ENCODE data around the gene SLC2A6.
A peak's percentile ranks its signal among the peaks of the same experiment; 100 is the strongest.
"Not testable (repeated sequence)": the region's sequence is repeated elsewhere in the genome, so short reads cannot be mapped to it uniquely, and the experiment has no call there.

The SLC2A6 gene

DNA sequence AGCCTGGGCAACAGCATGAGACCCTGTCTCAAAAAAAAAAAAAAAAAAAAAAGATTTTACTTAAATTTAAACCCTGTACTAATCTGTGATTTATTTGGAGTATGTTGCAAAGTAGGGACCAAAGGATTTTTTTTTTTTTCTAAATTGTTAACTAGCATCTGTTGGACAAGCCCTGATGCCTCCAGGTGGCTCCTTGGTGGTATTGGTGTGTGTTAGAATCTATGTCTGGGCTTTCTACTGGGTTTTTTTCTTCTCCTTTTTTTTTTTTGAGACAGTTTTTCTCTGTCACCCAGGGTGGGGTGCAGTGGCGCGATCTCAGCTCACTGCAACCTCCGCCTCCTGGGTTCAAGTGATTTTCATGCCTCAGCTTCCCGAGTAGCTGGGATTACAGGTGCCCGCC, 27.0 kb downstream of the SLC2A6 start:
- not testable (repeated sequence) for H3K4me1 Mint-ChIP-seq, H3K4me3 Mint-ChIP-seq, H3K27me3 Mint-ChIP-seq, ATAC-seq, DNase-seq, H3K9me3 Mint-ChIP-seq
- peak overlapping the region in 1 of 2 donors; percentile 54 for H3K27ac Mint-ChIP-seq

DNA sequence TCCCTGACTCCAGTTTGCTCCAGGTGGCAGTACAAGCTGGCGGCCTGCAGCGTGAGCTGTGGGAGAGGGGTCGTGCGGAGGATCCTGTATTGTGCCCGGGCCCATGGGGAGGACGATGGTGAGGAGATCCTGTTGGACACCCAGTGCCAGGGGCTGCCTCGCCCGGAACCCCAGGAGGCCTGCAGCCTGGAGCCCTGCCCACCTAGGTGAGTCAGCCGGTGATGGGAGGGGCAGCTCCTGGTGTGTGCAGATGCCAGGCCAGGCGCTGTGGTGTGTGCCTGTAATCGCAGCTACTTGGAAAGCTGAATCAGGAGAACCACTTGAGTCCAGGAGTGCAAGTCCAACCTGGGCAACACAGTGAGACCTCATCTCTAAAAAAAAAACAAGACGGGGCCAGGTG, 29.1 kb downstream of the SLC2A6 start:
- Mint-ChIP-seq H3K27ac (no peak overlapping the region), H3K4me1 (no peaks in the 10 kb centered on the region), H3K9me3 (no peaks in the 10 kb centered on the region), H3K27me3 (no peaks in the 10 kb centered on the region), H3K4me3 (no peak overlapping the region)
- no peak for DNase-seq
- no peak for ATAC-seq

DNA sequence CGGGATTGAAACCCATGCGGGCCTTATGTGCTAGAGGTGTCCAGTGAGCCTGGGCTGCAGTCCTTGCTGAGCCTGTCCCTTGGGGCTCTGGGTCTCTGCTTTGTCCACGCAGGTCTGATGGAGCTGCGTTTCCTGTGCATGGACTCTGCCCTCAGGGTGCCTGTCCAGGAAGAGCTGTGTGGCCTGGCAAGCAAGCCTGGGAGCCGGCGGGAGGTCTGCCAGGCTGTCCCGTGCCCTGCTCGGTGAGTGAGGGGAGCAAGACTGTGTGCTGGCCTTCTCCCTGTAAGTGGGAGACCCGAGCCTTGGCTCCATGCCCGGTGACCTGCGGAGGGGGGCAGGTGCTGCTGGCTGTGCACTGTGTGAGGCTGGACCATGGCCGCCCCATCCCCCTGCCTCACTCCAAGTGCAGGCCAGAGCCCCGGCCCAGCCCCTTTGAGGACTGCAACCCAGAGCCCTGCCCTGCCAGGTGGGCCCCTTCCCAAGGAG, 30.4 kb downstream of the SLC2A6 start:
- Mint-ChIP-seq H3K9me3 (no peaks in the 10 kb centered on the region), H3K27me3 (no peaks in the 10 kb centered on the region), H3K4me1 (no peaks in the 10 kb centered on the region), H3K4me3 (no peak overlapping the region), H3K27ac (no peak overlapping the region)
- ATAC-seq (no peak), DNase-seq (no peak)

DNA sequence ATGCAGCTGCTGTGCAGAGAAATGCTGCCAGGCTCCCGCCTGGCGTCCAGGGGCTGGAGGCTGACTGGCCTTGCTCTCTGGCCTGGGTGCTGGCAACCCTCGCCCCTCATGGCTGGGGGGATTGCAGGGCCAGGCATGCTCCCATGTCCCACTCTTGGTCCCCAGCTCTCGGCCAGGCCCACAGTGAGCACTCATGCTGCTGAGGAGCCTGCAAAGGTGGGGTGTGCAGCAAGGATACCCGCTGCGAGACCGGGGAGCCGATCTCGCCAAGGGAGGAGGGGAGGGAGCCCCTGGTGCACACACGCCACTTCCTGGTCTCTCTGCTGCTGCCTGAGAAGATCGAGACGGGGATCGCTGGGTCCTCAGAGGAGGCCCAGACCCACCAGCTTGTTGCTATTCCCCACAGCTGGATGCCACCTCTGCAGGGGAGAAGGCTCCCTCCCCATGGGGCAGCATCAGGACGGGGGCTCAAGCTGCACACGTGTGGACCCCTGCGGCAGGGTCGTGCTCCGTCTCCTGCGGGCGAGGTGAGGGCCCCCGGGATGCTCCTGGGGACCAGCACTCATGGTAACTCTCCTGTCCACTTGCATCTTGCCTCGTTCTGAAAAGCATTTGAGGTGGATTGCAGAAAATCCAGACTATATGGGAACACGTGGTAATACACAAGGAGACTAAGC, 33.5 kb downstream of the SLC2A6 start:
- no peak for ATAC-seq
- H3K27ac Mint-ChIP-seq = no peak overlapping the region
- H3K27me3 Mint-ChIP-seq = no peaks in the 10 kb centered on the region
- H3K4me1 Mint-ChIP-seq = no peaks in the 10 kb centered on the region
- DNase-seq = no peak
- H3K4me3 Mint-ChIP-seq = no peak overlapping the region
- no peaks in the 10 kb centered on the region for H3K9me3 Mint-ChIP-seq

DNA sequence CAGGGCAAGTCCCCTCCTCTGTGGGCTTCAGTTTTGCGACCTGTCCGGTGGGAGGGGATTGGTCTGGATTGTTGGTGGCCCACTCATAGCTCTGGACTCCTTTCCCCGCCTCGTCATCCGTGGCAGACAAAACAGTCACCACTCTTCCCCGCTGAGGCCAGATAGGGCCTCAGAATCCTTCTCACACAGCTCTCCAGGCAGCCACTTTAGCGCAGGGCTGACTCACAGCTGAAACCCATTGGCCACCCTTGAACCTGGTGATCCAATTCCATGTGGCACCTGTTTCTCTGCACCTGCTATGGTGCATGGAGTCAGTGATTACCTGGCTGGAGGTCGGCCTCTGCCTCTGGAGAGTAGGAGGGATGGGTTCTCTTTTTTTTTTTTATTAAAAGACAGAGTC, 34.9 kb downstream of the SLC2A6 start:
- ATAC-seq (no peak), DNase-seq (no peak)
- no peaks in the 10 kb centered on the region for H3K9me3 Mint-ChIP-seq
- no peak overlapping the region for H3K4me3 Mint-ChIP-seq
- peaks cover 7% of the 10 kb centered on the region for H3K4me1 Mint-ChIP-seq
- H3K27me3 Mint-ChIP-seq = no peaks in the 10 kb centered on the region
- H3K27ac Mint-ChIP-seq = no peak overlapping the region

DNA sequence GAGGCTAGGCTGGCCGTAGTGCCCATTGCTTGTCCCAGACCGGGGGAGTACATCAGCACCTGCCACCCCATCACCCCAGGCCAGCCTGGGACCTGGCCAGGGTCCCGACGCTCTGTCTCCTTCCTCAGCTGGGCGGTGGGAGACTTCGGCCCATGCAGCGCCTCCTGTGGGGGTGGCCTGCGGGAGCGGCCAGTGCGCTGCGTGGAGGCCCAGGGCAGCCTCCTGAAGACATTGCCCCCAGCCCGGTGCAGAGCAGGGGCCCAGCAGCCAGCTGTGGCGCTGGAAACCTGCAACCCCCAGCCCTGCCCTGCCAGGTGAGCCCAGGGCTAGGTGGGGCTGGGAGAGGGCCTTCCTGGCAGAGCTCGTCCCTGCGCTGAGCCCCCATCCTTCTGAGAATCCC, 35.7 kb downstream of the SLC2A6 start:
- Mint-ChIP-seq H3K27ac (no peak overlapping the region), H3K9me3 (no peaks in the 10 kb centered on the region), H3K4me1 (peaks cover 7% of the 10 kb centered on the region), H3K4me3 (no peak overlapping the region), H3K27me3 (no peaks in the 10 kb centered on the region)
- DNase-seq = no peak
- no peak for ATAC-seq

DNA sequence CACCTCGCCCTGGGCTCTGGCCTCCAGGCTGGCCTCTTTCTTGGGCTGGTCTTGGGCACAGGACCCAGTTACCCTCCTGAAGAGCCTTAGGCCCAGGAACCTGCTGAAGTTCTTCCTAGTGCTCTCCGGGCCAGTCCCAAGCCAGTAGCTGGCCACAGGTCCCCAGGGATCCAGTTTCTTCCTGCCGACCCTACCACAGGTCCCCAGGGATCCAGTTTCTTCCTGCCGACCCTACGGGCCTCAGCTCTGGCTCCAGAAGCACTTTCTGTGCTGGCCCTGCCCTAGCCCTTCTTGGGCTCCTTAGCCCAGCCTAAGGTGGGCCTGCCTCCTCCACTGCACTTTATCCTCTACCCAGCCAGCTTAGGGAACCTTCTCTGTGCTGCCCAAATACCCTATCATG, 37.3 kb downstream of the SLC2A6 start:
- ATAC-seq (no peak), DNase-seq (no peak)
- Mint-ChIP-seq H3K27me3 (no peaks in the 10 kb centered on the region), H3K27ac (peak overlapping the region in 1 of 2 donors; percentile 10), H3K9me3 (no peaks in the 10 kb centered on the region), H3K4me3 (no peak overlapping the region), H3K4me1 (peaks cover 7% of the 10 kb centered on the region)

DNA sequence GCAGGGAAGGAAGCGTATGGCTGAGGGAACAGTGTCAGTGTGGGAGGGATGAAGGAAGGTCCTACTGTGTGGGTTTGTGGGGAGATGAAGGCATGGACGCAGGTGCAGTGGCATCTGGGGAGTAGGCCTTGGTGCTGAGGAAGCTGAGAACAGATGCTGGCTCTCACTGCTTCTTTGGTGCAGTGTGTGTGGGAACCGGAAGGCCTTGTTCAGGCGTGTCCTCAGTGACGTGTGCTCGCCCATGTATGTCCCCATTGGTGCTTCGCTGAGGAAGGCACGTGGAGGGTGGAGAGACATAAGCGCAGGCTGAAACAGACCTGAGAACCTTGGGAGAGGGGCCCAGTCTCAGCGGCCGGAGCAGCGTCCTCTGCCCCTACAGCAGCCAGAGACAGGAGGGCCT, 38.0 kb downstream of the SLC2A6 start:
- Mint-ChIP-seq H3K4me3 (no peak overlapping the region), H3K27me3 (no peaks in the 10 kb centered on the region), H3K4me1 (peaks cover 7% of the 10 kb centered on the region), H3K9me3 (no peaks in the 10 kb centered on the region), H3K27ac (peak overlapping the region in 1 of 2 donors; percentile 88)
- no peak for DNase-seq
- no peak for ATAC-seq

DNA sequence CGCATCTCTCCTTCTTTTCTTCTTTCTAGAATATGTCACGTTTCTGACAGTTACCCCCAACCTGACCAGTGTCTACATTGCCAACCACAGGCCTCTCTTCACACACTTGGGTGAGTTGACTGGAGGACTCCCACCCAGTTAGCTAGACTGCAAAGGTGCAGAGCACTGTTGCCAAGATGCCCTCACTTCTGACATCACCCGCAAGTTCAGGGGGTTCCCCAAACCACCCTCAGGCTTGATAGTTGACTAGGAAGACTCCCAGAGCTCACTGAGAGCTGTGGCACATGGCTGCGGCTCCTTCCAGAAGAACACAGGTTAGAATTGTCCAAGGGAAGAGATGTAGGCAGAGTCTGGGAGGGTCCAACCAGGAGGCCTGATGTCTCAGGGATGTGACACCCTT, 39.6 kb downstream of the SLC2A6 start:
- Mint-ChIP-seq H3K27ac (no peak overlapping the region), H3K9me3 (no peaks in the 10 kb centered on the region), H3K4me3 (no peak overlapping the region), H3K27me3 (no peaks in the 10 kb centered on the region), H3K4me1 (peaks cover 7% of the 10 kb centered on the region)
- DNase-seq = no peak
- peak; percentile 77 for ATAC-seq

DNA sequence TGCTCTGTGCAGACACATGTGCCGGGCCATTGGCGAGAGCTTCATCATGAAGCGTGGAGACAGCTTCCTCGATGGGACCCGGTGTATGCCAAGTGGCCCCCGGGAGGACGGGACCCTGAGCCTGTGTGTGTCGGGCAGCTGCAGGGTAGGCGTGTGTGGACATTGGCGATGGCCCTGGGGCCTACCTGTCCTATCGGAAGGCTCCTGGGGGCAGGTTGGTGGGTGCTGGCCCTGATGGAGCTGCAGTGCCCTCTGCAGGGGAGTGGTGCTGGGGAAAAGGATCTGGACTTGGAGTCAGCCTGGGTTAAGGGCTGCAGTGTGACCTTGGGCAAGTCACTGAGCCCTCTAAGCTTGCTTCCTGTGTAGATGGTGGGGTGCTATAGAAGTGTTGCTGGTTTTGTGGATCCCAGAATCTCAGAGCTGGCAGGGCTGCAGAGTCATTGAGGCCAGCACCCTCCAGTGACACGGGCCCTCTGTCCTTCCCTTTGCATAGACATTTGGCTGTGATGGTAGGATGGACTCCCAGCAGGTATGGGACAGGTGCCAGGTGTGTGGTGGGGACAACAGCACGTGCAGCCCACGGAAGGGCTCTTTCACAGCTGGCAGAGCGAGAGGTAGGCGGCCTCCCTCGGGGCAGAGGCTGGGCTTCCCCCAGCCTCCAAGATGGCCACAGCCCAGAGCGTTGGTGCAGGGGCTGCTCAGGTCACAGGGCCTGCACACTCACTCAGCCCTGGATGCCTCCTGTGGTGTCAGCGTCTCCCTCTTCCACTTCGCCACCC, 41.0 kb downstream of the SLC2A6 start:
- Mint-ChIP-seq H3K4me1 (peaks cover 7% of the 10 kb centered on the region), H3K27me3 (no peaks in the 10 kb centered on the region), H3K4me3 (no peak overlapping the region), H3K9me3 (no peaks in the 10 kb centered on the region), H3K27ac (peak overlapping the region in 1 of 2 donors; percentile 36)
- DNase-seq (no peak), ATAC-seq (peak; percentile 46)

DNA sequence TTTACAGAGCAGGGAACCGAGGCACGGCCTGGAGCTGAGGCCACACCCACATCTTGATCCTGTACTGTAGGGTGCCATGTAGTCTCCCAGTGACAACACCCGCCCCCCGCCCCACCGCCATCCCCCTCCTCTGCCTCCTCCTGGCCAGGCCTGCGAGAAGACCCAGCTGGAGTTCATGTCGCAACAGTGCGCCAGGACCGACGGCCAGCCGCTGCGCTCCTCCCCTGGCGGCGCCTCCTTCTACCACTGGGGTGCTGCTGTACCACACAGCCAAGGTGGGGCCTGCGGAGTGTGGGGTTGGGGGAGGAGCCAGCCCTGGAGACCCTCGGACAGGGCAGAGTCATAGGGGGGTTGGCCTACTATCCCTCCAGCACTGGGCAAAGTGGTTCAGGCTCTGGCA, 42.2 kb downstream of the SLC2A6 start:
- H3K27ac Mint-ChIP-seq = no peak overlapping the region
- no peak for DNase-seq
- no peak for ATAC-seq
- H3K27me3 Mint-ChIP-seq = no peaks in the 10 kb centered on the region
- no peak overlapping the region for H3K4me3 Mint-ChIP-seq
- no peaks in the 10 kb centered on the region for H3K9me3 Mint-ChIP-seq
- H3K4me1 Mint-ChIP-seq = peaks cover 7% of the 10 kb centered on the region

DNA sequence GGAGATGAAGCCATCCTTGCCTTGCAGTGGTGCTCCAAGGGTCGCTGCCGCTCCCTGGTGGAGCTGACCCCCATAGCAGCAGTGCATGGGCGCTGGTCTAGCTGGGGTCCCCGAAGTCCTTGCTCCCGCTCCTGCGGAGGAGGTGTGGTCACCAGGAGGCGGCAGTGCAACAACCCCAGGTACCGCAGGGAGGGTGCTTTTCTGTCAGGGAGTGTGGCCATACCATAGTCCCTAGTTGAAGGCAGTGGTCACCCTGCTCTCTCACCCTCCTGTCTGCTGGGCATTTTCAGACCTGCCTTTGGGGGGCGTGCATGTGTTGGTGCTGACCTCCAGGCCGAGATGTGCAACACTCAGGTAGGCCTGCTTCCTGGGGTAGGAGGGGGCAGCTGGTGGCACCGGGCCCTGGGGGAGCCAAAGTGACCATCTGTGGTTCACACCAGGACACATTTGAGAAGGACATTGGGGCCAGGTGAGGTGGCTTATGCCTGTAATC, 45.5 kb downstream of the SLC2A6 start:
- DNase-seq (no peak), ATAC-seq (no peak)
- Mint-ChIP-seq H3K27ac (no peak overlapping the region), H3K27me3 (peaks cover 12% of the 10 kb centered on the region), H3K9me3 (no peaks in the 10 kb centered on the region), H3K4me1 (peaks cover 6% of the 10 kb centered on the region), H3K4me3 (no peak overlapping the region)

DNA sequence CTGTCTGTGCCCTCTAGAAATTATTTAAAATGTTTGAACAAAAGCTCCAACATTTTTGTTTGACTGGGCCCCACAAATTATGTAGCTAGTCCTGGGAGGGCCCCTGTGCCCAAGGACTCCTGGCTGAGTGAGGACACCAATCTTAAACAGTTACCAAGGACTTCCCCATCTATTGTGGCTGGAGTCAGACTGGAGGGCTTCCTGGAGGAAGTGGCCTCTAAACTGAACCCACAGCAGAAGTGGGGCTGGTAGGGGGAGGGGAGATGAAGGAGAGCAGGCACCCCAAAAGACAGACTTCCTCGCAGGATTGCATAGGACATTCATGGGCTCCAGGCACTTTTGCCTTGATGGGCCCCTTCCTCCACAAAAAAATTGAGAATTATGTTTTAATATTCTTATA, 48.7 kb downstream of the SLC2A6 start:
- Mint-ChIP-seq H3K27me3 (peaks cover 44% of the 10 kb centered on the region), H3K27ac (no peak overlapping the region), H3K4me3 (no peak overlapping the region), H3K4me1 (peaks cover 6% of the 10 kb centered on the region), H3K9me3 (no peaks in the 10 kb centered on the region)
- DNase-seq = no peak
- ATAC-seq = no peak

DNA sequence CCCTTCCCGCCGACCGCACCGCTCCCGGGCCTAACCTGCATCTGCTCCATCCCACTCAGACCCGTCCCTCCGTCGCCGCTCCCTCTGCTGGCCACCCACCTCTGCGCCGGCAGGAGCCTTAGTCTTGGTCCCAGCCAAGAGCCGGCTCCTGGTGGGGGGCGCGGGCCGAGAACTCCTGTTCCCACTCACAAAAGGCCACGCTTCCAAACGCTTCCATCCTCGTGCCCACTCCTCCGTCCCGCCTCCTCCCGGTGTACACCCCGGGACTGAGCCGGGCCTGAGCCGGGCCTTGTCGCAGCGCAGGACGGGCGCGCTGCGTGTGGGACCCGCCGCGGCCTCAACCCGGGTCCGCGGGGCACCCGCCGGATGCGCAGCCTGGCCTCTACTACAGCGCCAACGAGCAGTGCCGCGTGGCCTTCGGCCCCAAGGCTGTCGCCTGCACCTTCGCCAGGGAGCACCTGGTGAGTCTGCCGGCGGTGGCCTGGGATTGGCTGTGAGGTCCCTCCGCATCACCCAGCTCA, 49.2 kb downstream of the SLC2A6 start:
- Mint-ChIP-seq H3K27me3 (peaks cover 49% of the 10 kb centered on the region), H3K4me3 (peak overlapping the region; percentile 52 to 76), H3K27ac (no peak overlapping the region), H3K9me3 (no peaks in the 10 kb centered on the region), H3K4me1 (peaks cover 6% of the 10 kb centered on the region)
- DNase-seq = peak in 1 of 2 donors; percentile 21
- ATAC-seq = peak; percentile 48

DNA sequence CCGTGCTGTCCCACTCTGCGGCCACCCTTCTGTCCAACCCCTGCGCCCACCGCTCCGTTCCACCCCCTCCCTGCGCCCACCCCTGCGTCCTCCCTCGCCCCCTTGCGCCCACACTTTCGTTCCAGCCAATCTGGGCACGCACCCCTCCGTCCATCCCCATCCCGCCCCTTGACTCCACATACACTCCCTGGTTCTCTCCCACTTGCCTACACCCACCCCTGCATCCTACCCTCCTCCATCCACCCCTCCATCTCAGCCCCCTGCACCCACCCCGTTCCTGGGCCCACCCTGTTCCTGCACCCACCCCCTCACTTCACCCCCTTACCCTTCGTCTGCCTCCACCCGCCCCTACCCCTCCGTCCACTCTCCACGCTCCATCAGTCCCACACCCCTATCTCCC, 49.7 kb downstream of the SLC2A6 start:
- no peak overlapping the region for H3K27ac Mint-ChIP-seq
- peaks cover 54% of the 10 kb centered on the region for H3K27me3 Mint-ChIP-seq
- H3K4me3 Mint-ChIP-seq = peak overlapping the region in 1 of 2 donors; percentile 52
- ATAC-seq = peak; percentile 40
- no peaks in the 10 kb centered on the region for H3K9me3 Mint-ChIP-seq
- DNase-seq = no peak
- H3K4me1 Mint-ChIP-seq = peaks cover 6% of the 10 kb centered on the region

DNA sequence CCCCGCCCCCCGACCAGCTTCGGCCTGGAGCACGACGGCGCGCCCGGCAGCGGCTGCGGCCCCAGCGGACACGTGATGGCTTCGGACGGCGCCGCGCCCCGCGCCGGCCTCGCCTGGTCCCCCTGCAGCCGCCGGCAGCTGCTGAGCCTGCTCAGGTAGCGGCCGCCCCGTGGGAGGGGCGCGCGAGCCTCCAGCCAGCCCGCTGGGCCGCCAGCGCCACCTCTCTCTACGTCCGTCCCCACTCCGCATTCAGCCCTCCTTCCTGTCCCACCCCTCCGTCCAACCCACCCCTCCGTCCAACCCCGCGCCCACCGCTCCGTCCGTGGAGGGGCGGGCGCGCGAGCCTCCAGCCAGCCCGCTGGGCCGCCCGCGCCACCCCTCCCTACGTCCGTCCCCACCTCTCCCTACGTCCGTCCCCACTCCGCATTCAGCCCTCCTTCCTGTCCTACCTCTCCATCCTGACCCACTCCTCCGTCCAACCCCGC, 50.2 kb downstream of the SLC2A6 start:
- peaks cover 6% of the 10 kb centered on the region for H3K4me1 Mint-ChIP-seq
- H3K27ac Mint-ChIP-seq = no peak overlapping the region
- DNase-seq (no peak), ATAC-seq (peak; percentile 47)
- peak overlapping the region; percentile 26 to 59 for H3K4me3 Mint-ChIP-seq
- no peaks in the 10 kb centered on the region for H3K9me3 Mint-ChIP-seq
- peaks cover 58% of the 10 kb centered on the region for H3K27me3 Mint-ChIP-seq

Measured in stimulated activated naive CD8-positive, alpha-beta T cell treated with anti-CD3 and anti-CD28 coated beads, Interleukin-15, amount 100 ng/mL, for 72 hours (primary cell).